SU-DHL-6 (cell line): ENCODE data around the gene RAVER1.

Experiments used
- H2AFZ ChIP-seq: fragments of 200-600 bp; sonication (generic); 2 replicates; pipeline ENCODE4 v1.6.1; 2014; ENCODE audit warnings: low read depth, mild to moderate bottlenecking, moderate library complexity, mixed read lengths, antibody characterized with exemption, low read length; ENCODE audit not compliant: severe bottlenecking
- H3F3A ChIP-seq: fragments of 200-600 bp; shearing (Covaris generic); 2 replicates; pipeline ENCODE4 v1.6.0; 2016; ENCODE audit warnings: antibody characterized with exemption, mild to moderate bottlenecking; ENCODE audit not compliant: insufficient read depth
- H3K27ac ChIP-seq: fragments of 200-600 bp; sonication (generic); 2 replicates; pipeline ENCODE4 v1.5.1; 2016; ENCODE audit warnings: low read depth, mild to moderate bottlenecking, low read length, moderate library complexity, mixed read lengths
- H3K27me3 ChIP-seq: fragments of 200-600 bp; sonication (generic), shearing (Covaris generic); 2 replicates; pipeline ENCODE4 v1.6.0; 2014; ENCODE audit warnings: mild to moderate bottlenecking, low read length
- H3K36me3 ChIP-seq: fragments of 200-600 bp; sonication (generic); 2 replicates; pipeline ENCODE4 v1.6.1; 2014; ENCODE audit warnings: mild to moderate bottlenecking, low read length, mixed read lengths
- H3K4me2 ChIP-seq: fragments of 300-600, 200-600 bp; shearing (Covaris generic), sonication (generic); 2 replicates; pipeline ENCODE4 v1.6.0; 2014; ENCODE audit warnings: low read length, low read depth, mild to moderate bottlenecking; ENCODE audit not compliant: poor library complexity, severe bottlenecking
- H3K4me3 ChIP-seq: fragments of 200-600 bp; sonication (generic); 2 replicates; pipeline ENCODE4 v1.5.1; 2014; ENCODE audit warnings: antibody characterized with exemption, low read length, mild to moderate bottlenecking, mixed read lengths; ENCODE audit not compliant: insufficient read depth, poor library complexity, severe bottlenecking
- H3K79me2 ChIP-seq: fragments of 200-600 bp; sonication (generic); 2 replicates; pipeline ENCODE4 v1.6.1; 2014; ENCODE audit warnings: mild to moderate bottlenecking, low read length, moderate library complexity; ENCODE audit not compliant: insufficient read depth
- H3K9ac ChIP-seq: fragments of 200-600 bp; sonication (generic); 2 replicates; pipeline ENCODE4 v1.7.0; 2014; ENCODE audit warnings: mild to moderate bottlenecking, low read length
- H3K9me2 ChIP-seq: fragments of 200-600 bp; sonication (generic); replicated peaks from 2 replicates; pipeline ENCODE4 v1.6.1; 2014; ENCODE audit warnings: low read length; ENCODE audit not compliant: insufficient read depth
- H3K9me3 ChIP-seq: fragments of 200-600 bp; sonication (generic); 2 replicates; pipeline ENCODE4 v1.6.1; 2014; ENCODE audit warnings: low read length, mixed read lengths; ENCODE audit not compliant: insufficient read depth
- H4K20me1 ChIP-seq: fragments of 200-600 bp; sonication (generic); 2 replicates; pipeline ENCODE4 v1.6.1; 2014; ENCODE audit warnings: low read depth, mild to moderate bottlenecking, antibody characterized with exemption, low read length, moderate library complexity, mixed read lengths
- CTCF ChIP-seq: fragments of 200-600 bp; sonication (generic); IDR thresholded peaks from one replicate; pipeline ENCODE4 v1.5.1; 2017; ENCODE audit warnings: antibody characterized with exemption, mild to moderate bottlenecking, low read length, moderate library complexity; ENCODE audit not compliant: insufficient read depth, poor library complexity, severe bottlenecking
- EZH2phosphoT487 ChIP-seq: fragments of 200-600 bp; sonication (generic), shearing (Covaris generic); conservative IDR thresholded peaks from 2 replicates; pipeline ENCODE4 v1.6.1; 2018; ENCODE audit warnings: mild to moderate bottlenecking, antibody characterized with exemption, low read length, moderate library complexity, mixed read lengths

The RAVER1 gene

GRCh38 chr19:10353793-10354391 lies 20.6 kb upstream of the RAVER1 start:
- H3K9ac ChIP-seq, result no peak overlapping the region
- no peak overlapping the region for H2AFZ ChIP-seq
- no peaks in the 10 kb centered on the region for H3K79me2 ChIP-seq
- no peaks in the 10 kb centered on the region for H3K9me3 ChIP-seq
- no peak overlapping the region for H3K4me2 ChIP-seq
- no peaks in the 10 kb centered on the region for H4K20me1 ChIP-seq
- H3K36me3 ChIP-seq, result peaks cover 9% of the 10 kb centered on the region
- TF ChIP-seq EZH2phosphoT487 (no peak), CTCF (no peak)
- no peaks in the 10 kb centered on the region for H3K9me2 ChIP-seq
- H3F3A ChIP-seq, result no peaks in the 10 kb centered on the region
- no peaks in the 10 kb centered on the region for H3K27me3 ChIP-seq
- H3K27ac ChIP-seq, result no peak overlapping the region
- no peak overlapping the region for H3K4me3 ChIP-seq

- H3K4me2 ChIP-seq, result no peak overlapping the region
- H2AFZ ChIP-seq, result no peak overlapping the region
- H3K27ac ChIP-seq, result no peak overlapping the region
- H3K9ac ChIP-seq, result no peak overlapping the region
- no peaks in the 10 kb centered on the region for H3K9me3 ChIP-seq
- no peak overlapping the region for H3K4me3 ChIP-seq
- no peaks in the 10 kb centered on the region for H3K27me3 ChIP-seq
- H3K9me2 ChIP-seq, result no peaks in the 10 kb centered on the region
- H3K79me2 ChIP-seq, result no peaks in the 10 kb centered on the region
- H3K36me3 ChIP-seq, result peaks cover 9% of the 10 kb centered on the region
- 0 out of 2 replicates have a peak, but pooled peaks cover 1% of the 10 kb centered on the region for H3F3A ChIP-seq
- no peaks in the 10 kb centered on the region for H4K20me1 ChIP-seq
- no peak for TF ChIP-seq CTCF
- TF ChIP-seq EZH2phosphoT487, result no peak
These were observed 19.7 kb upstream of the RAVER1 start for GRCh38 chr19:10352764-10353671.

- Histone ChIP-seq H3K9me3 (no peaks in the 10 kb centered on the region), H3K27me3 (no peaks in the 10 kb centered on the region), H3K4me2 (no peak overlapping the region), H3K9ac (no peak overlapping the region), H3K27ac (no peak overlapping the region), H3K79me2 (no peaks in the 10 kb centered on the region), H3K4me3 (no peak overlapping the region), H2AFZ (no peak overlapping the region), H4K20me1 (no peaks in the 10 kb centered on the region), H3F3A (0 out of 2 replicates have a peak, but pooled peaks cover 4% of the 10 kb centered on the region), H3K36me3 (no peaks in the 10 kb centered on the region), H3K9me2 (no peaks in the 10 kb centered on the region)
- no peak for TF ChIP-seq EZH2phosphoT487
- no peak for TF ChIP-seq CTCF
These were observed 13.2 kb upstream of the RAVER1 start for GRCh38 chr19:10346509-10346908.
